Ishikawa (cell line): Measurements from ENCODE around the gene GRAMD1B.

Experiments
- CEBPB ChIP-seq: IDR thresholded peaks from 2 replicates; pipeline ENCODE4 v1.6.1; 2012
- CREB1 ChIP-seq: IDR thresholded peaks from 2 replicates; pipeline ENCODE4 v1.6.1; 2012; ENCODE audit warnings: low read depth
- EGR1 ChIP-seq: IDR thresholded peaks from 2 replicates; pipeline ENCODE4 v1.6.1; 2012
- EP300 ChIP-seq: IDR thresholded peaks from 2 replicates; pipeline ENCODE4 v1.6.1; 2012; ENCODE audit warnings: borderline replicate concordance
- FOXM1 ChIP-seq: IDR thresholded peaks from 2 replicates; pipeline ENCODE4 v1.6.1; 2012; ENCODE audit warnings: low read depth, borderline replicate concordance
- NFIC ChIP-seq: IDR thresholded peaks from 2 replicates; pipeline ENCODE4 v1.6.1; 2012
- RAD21 ChIP-seq: IDR thresholded peaks from 2 replicates; pipeline ENCODE4 v1.6.1; 2012; ENCODE audit warnings: low read depth
- REST ChIP-seq: IDR thresholded peaks from 2 replicates; pipeline ENCODE4 v1.6.1; 2012; ENCODE audit warnings: low read depth, mild to moderate bottlenecking
- TAF1 ChIP-seq: IDR thresholded peaks from 2 replicates; pipeline ENCODE4 v1.6.1; 2012; ENCODE audit warnings: low read depth, mild to moderate bottlenecking
- TCF12 ChIP-seq: IDR thresholded peaks from 2 replicates; pipeline ENCODE4 v1.6.1; 2012; ENCODE audit warnings: low read depth
- TEAD4 ChIP-seq: IDR thresholded peaks from 2 replicates; pipeline ENCODE4 v1.6.1; 2012
- YY1 ChIP-seq: IDR thresholded peaks from 2 replicates; pipeline ENCODE4 v1.6.1; 2012; ENCODE audit warnings: low read depth
- ZBTB7A ChIP-seq: IDR thresholded peaks from 2 replicates; pipeline ENCODE4 v1.6.1; 2012; ENCODE audit warnings: low read depth
- TF ChIP-seq, protein P1 (sequence below): IDR thresholded peaks from 2 replicates; pipeline ENCODE4 v1.6.1; 2012
- TF ChIP-seq, protein P2 (sequence below): IDR thresholded peaks from 2 replicates; pipeline ENCODE4 v1.6.1; 2012

The GRAMD1B gene

DNA sequence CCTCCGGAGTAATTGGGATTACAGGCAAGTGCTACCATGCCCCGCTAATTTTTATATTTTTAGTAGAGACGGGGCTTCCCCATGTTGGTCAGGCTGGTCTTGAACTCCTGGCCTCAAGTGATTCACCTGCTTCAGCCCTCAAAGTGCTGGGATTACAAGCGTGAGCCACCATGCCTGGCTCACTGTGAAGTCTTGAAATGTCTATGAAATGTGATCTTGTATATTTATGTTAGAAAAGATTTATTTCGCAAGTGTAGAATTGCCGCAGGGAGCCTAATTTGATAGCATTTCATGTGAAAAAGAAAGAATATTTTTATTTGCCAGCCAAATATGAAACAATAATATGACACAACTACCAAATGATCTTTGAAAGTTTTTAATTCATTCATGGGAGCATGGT, 52.1 kb downstream of the GRAMD1B start:
- no peak for TF ChIP-seq NFIC
- TF ChIP-seq REST: no peak

- no peak for TF ChIP-seq CEBPB
- TF ChIP-seq EGR1: no peak
- TF ChIP-seq TCF12: no peak
- TF ChIP-seq REST: no peak
- no peak for TF ChIP-seq ZBTB7A
- TF ChIP-seq TAF1: no peak
- TF ChIP-seq CREB1: no peak
- TF ChIP-seq, protein P1, sequence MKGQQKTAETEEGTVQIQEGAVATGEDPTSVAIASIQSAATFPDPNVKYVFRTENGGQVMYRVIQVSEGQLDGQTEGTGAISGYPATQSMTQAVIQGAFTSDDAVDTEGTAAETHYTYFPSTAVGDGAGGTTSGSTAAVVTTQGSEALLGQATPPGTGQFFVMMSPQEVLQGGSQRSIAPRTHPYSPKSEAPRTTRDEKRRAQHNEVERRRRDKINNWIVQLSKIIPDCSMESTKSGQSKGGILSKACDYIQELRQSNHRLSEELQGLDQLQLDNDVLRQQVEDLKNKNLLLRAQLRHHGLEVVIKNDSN: no peak
- TF ChIP-seq EP300: no peak
These were observed 53.0 kb downstream of the GRAMD1B start for GRCh38 chr11:123483058-123483457.

- TF ChIP-seq REST: no peak
- no peak for TF ChIP-seq CREB1
- TF ChIP-seq NFIC: no peak
- no peak for TF ChIP-seq YY1
- TF ChIP-seq EP300: no peak
- TF ChIP-seq CEBPB: no peak
- TF ChIP-seq TEAD4: no peak
- TF ChIP-seq, protein P2, sequence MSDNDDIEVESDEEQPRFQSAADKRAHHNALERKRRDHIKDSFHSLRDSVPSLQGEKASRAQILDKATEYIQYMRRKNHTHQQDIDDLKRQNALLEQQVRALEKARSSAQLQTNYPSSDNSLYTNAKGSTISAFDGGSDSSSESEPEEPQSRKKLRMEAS: no peak
- no peak for TF ChIP-seq EGR1
- TF ChIP-seq TCF12: no peak
- TF ChIP-seq, protein P1: no peak
- TF ChIP-seq ZBTB7A: no peak
- no peak for TF ChIP-seq TAF1
- TF ChIP-seq RAD21: no peak
- TF ChIP-seq FOXM1: no peak
These were observed 53.4 kb downstream of the GRAMD1B start for GRCh38 chr11:123483466-123483865.

- TF ChIP-seq TCF12 (no peak), TEAD4 (no peak), REST (no peak), CEBPB (no peak), FOXM1 (no peak), EGR1 (no peak), EP300 (no peak), NFIC (no peak), ZBTB7A (no peak), TAF1 (no peak), YY1 (no peak), CREB1 (no peak), RAD21 (no peak)
- TF ChIP-seq, protein P2: no peak
- TF ChIP-seq, protein P1: no peak
These were observed 54.4 kb downstream of the GRAMD1B start for GRCh38 chr11:123484448-123484847.
